SK-N-SH (cell line): ENCODE data around the gene ZNF217. TPM values are rescaled to one million over a fixed set of nuclear protein-coding genes. Genes with fewer than 3 reads are reported as not detected.
"Not testable (repeated sequence)": the region's sequence is repeated elsewhere in the genome, so short reads cannot be mapped to it uniquely, and the experiment has no call there.

Experiments
- CTCF ChIA-PET: fragments of 300-600, 350-600 bp; formaldehyde crosslinking; extraction: SDS; loops from one replicate; lab custom pipeline; 2021; lab: Yijun Ruan, JAX
- POLR2A ChIA-PET: fragments of 350-600 bp; sonication (Branson Sonifier 250); formaldehyde crosslinking; extraction: SDS; loops from one replicate; lab custom pipeline; 2020; ENCODE audit warnings: antibody characterized with exemption, inconsistent platforms; lab: Yijun Ruan, JAX
- DNase-seq: peaks from one replicate; pipeline ENCODE4 v3.0.0; 2012
- H2AFZ ChIP-seq: fragments of 200-600 bp; sonication (generic); 2 replicates; pipeline ENCODE4 v1.8.1; 2016; ENCODE audit warnings: antibody characterized with exemption, mild to moderate bottlenecking, low read depth
- H3F3A ChIP-seq: fragments of 200-600 bp; sonication (generic); replicated peaks from 2 replicates; pipeline ENCODE3; 2016; ENCODE audit warnings: antibody characterized with exemption, mild to moderate bottlenecking; ENCODE audit not compliant: insufficient read depth
- H3K27ac ChIP-seq, 2 experiments: fragments of 200-500 bp in 1 of 2; fragments of 200-600 bp in 1 of 2; sonication (Bioruptor generic) in 1 of 2; sonication (generic), shearing (Covaris generic) in 1 of 2; 2 replicates each; pipeline versions ENCODE4 v1.5.1 to v1.6.1; 2014 to 2016; ENCODE audit warnings: low read depth in 2 of 2, inconsistent platforms in 1 of 2, low read length in 1 of 2, mild to moderate bottlenecking in 1 of 2, mixed read lengths in 1 of 2
- H3K27me3 ChIP-seq: fragments of 200-600 bp; sonication (generic), shearing (Covaris generic); 2 replicates; pipeline ENCODE4 v1.6.1; 2016; ENCODE audit warnings: mixed run types; ENCODE audit not compliant: insufficient read depth
- H3K36me3 ChIP-seq, 2 experiments: fragments of 200-500 bp in 1 of 2; fragments of 200-600 bp in 1 of 2; sonication (Bioruptor generic) in 1 of 2; sonication (generic) in 1 of 2; replicated peaks in 1 of 2; 2 replicates each; pipeline versions ENCODE3 to v1.5.1; 2014 to 2016; ENCODE audit warnings: low read length in 1 of 2, mild to moderate bottlenecking in 1 of 2; ENCODE audit not compliant: insufficient read depth in 2 of 2, control insufficient read depth in 1 of 2
- H3K4me1 ChIP-seq, 2 experiments: fragments of 200-500 bp in 1 of 2; fragments of 200-600 bp in 1 of 2; sonication (Bioruptor generic) in 1 of 2; sonication (generic), shearing (Covaris generic) in 1 of 2; 2 replicates each; pipeline versions ENCODE4 v1.5.1 to v1.6.1; 2014 to 2016; ENCODE audit warnings: low read depth in 1 of 2, low read length in 1 of 2, mixed run types in 1 of 2; ENCODE audit not compliant: insufficient read depth in 2 of 2, control insufficient read depth in 1 of 2
- H3K4me2 ChIP-seq: fragments of 200-600 bp; sonication (generic), shearing (Covaris generic); 2 replicates; pipeline ENCODE4 v1.6.1; 2017; ENCODE audit warnings: mixed run types
- H3K4me3 ChIP-seq, 2 experiments: fragments of 200-500 bp in 1 of 2; fragments of 200-600 bp in 1 of 2; sonication (Bioruptor generic) in 1 of 2; sonication (generic), shearing (Covaris generic) in 1 of 2; 2 replicates each; pipeline versions ENCODE4 v1.5.1 to v1.8.1; 2014 to 2016; ENCODE audit warnings: low read depth in 2 of 2, inconsistent platforms in 1 of 2, low read length in 1 of 2, mild to moderate bottlenecking in 1 of 2, mixed read lengths in 1 of 2, moderate library complexity in 1 of 2
- H3K79me2 ChIP-seq: fragments of 200-600 bp; sonication (generic); 2 replicates; pipeline ENCODE4 v1.8.1; 2017; ENCODE audit warnings: mild to moderate bottlenecking; ENCODE audit not compliant: insufficient read depth
- H3K9ac ChIP-seq: fragments of 200-600 bp; sonication (generic); 2 replicates; pipeline ENCODE4 v1.6.1; 2017; ENCODE audit warnings: mixed run types
- H3K9me2 ChIP-seq: fragments of 200-600 bp; sonication (generic); 2 replicates; pipeline ENCODE4 v1.6.1; 2017; ENCODE audit warnings: mixed run types
- H3K9me3 ChIP-seq: fragments of 200-600 bp; sonication (generic); 2 replicates; pipeline ENCODE4 v1.6.1; 2017; ENCODE audit warnings: mixed run types, mild to moderate bottlenecking, moderate library complexity
- H4K20me1 ChIP-seq: fragments of 200-600 bp; sonication (generic); 2 replicates; pipeline ENCODE4 v1.6.1; 2017; ENCODE audit warnings: mild to moderate bottlenecking, mixed run types; ENCODE audit not compliant: insufficient read depth
- EP300 ChIP-seq, 2 experiments: IDR thresholded peaks; 2 replicates each; pipeline versions ENCODE4 v1.4.0 to v1.6.1; 2012; ENCODE audit warnings: borderline replicate concordance in 1 of 2, low read depth in 1 of 2, low read length in 1 of 2
- FOSL2 ChIP-seq: IDR thresholded peaks from 2 replicates; pipeline ENCODE4 v1.4.0; 2012; ENCODE audit warnings: low read depth, mild to moderate bottlenecking, moderate library complexity, borderline replicate concordance
- FOXM1 ChIP-seq: IDR thresholded peaks from 2 replicates; pipeline ENCODE4 v1.4.0; 2012; ENCODE audit warnings: low read depth, mild to moderate bottlenecking
- JUND ChIP-seq: IDR thresholded peaks from 2 replicates; pipeline ENCODE4 v1.4.0; 2012
- RFX5 ChIP-seq: IDR thresholded peaks from 2 replicates; pipeline ENCODE4 v1.6.1; 2012; ENCODE audit warnings: mild to moderate bottlenecking, improper control_type of control experiment, low read length
- TCF12 ChIP-seq: IDR thresholded peaks from 2 replicates; pipeline ENCODE4 v1.4.0; 2012
- WGBS: methylation state at CpG from one replicate; pipeline ENCODE4 v1.1.6; 2017; ENCODE audit warnings: low lambda C conversion rate; 5-methylcytosine and 5-hydroxymethylcytosine counted together
- polyA plus RNA-seq, 3 experiments: library from polyadenylated mRNA; depleted of rRNA; stranded (reverse); fragments of >200 nt; gene quantifications; 2 replicates each; pipeline ENCODE4 v1.2.3, GENCODE V29; 2012
- TF ChIP-seq, protein P1 (sequence below): IDR thresholded peaks from 2 replicates; pipeline ENCODE4 v1.6.1; 2012; ENCODE audit warnings: mild to moderate bottlenecking, low read depth, low read length, moderate library complexity
- TF ChIP-seq, protein P2 (sequence below): IDR thresholded peaks from 2 replicates; pipeline ENCODE4; 2012
- TF ChIP-seq, protein P3 (sequence below): IDR thresholded peaks from 2 replicates; pipeline ENCODE4 v1.4.0; 2012; ENCODE audit warnings: low read depth

The ZNF217 gene
- polyA plus RNA-seq, 1 of the 3 experiments (the other 2 are of a cell fraction) = 6.9 TPM

DNA sequence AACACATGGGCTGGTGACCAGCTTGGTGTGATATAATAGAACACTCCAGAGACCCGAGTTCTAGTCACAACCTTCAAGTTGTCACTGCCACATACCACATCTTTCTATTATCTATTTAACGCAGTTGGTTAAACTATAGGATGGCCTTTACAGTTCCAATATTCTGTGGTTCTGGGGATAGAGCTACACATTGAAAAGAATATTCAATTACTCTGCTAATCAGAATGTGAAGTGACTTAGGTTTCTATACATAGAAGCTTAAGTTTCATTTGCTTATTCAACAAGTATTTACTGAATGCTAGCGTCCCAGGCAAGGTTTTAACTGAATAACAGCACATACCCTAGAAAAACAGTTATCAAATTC lies 9.1 kb downstream of the ZNF217 start:
- whole genome bisulfite sequencing = 71% methylated on average over 3 of the region's 3 CpGs
- H3K27ac ChIP-seq = peak overlapping the region in 1 of 2 experiments; percentile 95; a peak in 2 of 4 replicates
- H3K9me3 ChIP-seq, DNase-seq, H3K9me2 ChIP-seq, H4K20me1 ChIP-seq, CTCF ChIA-PET, H3K4me3 ChIP-seq, H3K27me3 ChIP-seq, H2AFZ ChIP-seq, POLR2A ChIA-PET, H3K4me2 ChIP-seq: not testable (repeated sequence)
- H3K79me2 ChIP-seq = peaks cover 100% of the 10 kb centered on the region
- H3K36me3 ChIP-seq = peaks cover 29 to 30% of the 10 kb centered on the region in 2 experiments
- peaks cover 35% of the 10 kb centered on the region for H3F3A ChIP-seq
- H3K4me1 ChIP-seq = peaks cover 9 to 75% of the 10 kb centered on the region in 2 experiments
- H3K9ac ChIP-seq = peak overlapping the region; percentile 69; the same call in 1 of the 2 replicates

DNA sequence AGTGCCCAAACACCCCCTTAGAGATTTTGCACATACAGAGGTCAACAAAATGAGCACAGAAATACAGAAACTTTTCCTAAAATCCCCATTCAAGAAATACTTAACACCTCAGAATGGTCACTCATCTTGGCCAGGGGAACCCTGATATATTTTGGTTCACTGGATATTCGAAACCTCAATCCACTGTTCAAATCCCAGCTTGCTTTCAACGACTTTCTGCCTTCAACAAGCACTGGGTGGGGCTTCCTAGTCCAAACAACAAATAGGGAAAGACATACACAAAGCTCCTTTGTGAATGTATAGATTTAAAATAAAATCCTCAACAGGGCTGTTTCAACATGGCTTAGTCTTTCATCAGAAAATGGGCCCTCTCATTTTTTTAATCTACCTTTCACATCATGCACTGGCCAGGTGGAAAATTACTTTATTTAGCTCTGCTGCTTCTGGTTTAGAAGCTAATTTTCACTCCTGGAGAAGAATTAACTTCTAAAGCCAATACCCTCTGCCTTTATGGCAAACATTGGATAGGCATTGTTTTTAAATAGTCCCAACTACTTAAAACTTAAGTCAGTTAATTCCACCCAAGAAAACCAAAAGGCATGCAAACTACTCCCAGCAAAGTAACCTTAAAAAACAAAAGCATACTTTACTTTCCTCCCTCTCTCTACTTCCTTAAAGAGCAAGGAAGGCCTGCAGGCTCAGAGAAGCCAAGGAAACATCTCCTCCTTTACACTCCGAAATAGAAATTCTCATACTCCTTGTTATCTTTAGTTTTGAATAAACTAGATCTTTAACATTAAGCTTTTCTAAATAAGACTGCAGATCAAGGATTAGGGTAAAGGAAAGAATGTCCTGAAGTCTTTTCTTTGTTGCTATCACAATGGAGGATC lies 9.7 kb downstream of the ZNF217 start:
- 55% methylated on average over 3 of the region's 3 CpGs for WGBS
- POLR2A ChIA-PET = interaction anchor here (1.1 kb wide), 1 partner anchor 334 kb away, joined by 3 read pairs; no protein-coding TSS in a partner anchor
- H4K20me1 ChIP-seq, H3K9me2 ChIP-seq, H2AFZ ChIP-seq, H3K4me3 ChIP-seq, H3K9me3 ChIP-seq, H3K27me3 ChIP-seq, DNase-seq: not testable (repeated sequence)
- Histone ChIP-seq H3K9ac (peak overlapping the region; percentile 69; the same call in 1 of the 2 replicates), H3K4me2 (peak overlapping the region; percentile 54; the same call in 1 of the 2 replicates), H3K27ac (peak overlapping the region in 1 of 2 experiments; percentile 95; a peak in 2 of 4 replicates), H3K4me1 (peaks cover 12 to 77% of the 10 kb centered on the region in 2 experiments), H3K79me2 (peaks cover 100% of the 10 kb centered on the region), H3K36me3 (peaks cover 29 to 36% of the 10 kb centered on the region in 2 experiments), H3F3A (peaks cover 41% of the 10 kb centered on the region)
- CTCF ChIA-PET = interaction anchor here (1.4 to 7.9 kb wide), 2 partner anchors 331 to 356 kb away, joined by 3 to 46 read pairs; no protein-coding TSS in a partner anchor

DNA sequence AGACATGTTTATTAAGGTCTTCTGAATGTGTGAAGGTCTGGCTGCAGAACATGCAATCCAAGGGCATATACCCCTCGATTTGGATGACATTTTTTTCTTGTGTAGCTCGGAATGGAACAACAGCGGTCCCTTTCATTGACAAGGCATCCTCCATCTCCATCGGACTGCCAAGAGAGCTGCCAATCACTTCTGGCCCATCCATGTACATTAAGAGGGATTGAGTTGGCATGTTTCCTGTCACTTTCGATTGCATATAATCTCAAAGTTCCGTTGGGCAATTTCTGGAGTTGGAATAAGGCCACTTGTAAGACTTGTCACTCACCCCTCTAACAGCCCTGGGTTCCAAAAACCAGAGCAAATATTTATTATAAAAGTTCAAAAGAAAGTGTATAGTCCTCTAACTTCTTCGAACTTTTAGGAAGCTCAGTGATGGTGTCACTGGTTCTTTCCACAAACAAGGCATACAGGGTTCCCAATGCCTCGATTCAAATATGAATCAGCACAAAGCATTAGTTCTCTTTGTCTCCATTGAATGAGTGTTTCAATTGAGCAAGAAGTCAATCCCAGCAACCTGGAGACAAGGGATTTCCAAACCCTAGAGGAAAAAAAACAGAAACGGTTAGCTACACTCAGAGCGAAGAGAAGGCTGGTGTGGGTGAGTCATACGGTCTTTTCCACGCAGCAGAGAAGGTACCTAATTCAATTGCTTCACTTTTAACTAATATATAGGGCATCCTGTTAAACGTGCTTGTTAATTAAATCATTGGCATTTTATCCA lies 10.9 kb downstream of the ZNF217 start:
- peak overlapping the region; percentile 54; the same call in 1 of the 2 replicates for H3K4me2 ChIP-seq
- peak overlapping the region; percentile 67 to 95 for H3K27ac ChIP-seq
- H3K9ac ChIP-seq = peak overlapping the region; percentile 69; the same call in 1 of the 2 replicates
- no peaks in the 10 kb centered on the region for H3K9me2 ChIP-seq
- TF ChIP-seq FOSL2 = peak; percentile 72
- TF ChIP-seq EP300 (IDR thresholded peaks at IDR 0.05; ENCODE audit: borderline replicate concordance in 1 of 2, low read depth in 1 of 2, low read length in 1 of 2) = peak in 1 of 2 experiments; percentile 32; a peak in 1 of 4 replicates
- peak; percentile 72 for TF ChIP-seq JUND
- TF ChIP-seq TCF12 = peak; percentile 35
- no peak for TF ChIP-seq FOXM1
- TF ChIP-seq, protein P1, sequence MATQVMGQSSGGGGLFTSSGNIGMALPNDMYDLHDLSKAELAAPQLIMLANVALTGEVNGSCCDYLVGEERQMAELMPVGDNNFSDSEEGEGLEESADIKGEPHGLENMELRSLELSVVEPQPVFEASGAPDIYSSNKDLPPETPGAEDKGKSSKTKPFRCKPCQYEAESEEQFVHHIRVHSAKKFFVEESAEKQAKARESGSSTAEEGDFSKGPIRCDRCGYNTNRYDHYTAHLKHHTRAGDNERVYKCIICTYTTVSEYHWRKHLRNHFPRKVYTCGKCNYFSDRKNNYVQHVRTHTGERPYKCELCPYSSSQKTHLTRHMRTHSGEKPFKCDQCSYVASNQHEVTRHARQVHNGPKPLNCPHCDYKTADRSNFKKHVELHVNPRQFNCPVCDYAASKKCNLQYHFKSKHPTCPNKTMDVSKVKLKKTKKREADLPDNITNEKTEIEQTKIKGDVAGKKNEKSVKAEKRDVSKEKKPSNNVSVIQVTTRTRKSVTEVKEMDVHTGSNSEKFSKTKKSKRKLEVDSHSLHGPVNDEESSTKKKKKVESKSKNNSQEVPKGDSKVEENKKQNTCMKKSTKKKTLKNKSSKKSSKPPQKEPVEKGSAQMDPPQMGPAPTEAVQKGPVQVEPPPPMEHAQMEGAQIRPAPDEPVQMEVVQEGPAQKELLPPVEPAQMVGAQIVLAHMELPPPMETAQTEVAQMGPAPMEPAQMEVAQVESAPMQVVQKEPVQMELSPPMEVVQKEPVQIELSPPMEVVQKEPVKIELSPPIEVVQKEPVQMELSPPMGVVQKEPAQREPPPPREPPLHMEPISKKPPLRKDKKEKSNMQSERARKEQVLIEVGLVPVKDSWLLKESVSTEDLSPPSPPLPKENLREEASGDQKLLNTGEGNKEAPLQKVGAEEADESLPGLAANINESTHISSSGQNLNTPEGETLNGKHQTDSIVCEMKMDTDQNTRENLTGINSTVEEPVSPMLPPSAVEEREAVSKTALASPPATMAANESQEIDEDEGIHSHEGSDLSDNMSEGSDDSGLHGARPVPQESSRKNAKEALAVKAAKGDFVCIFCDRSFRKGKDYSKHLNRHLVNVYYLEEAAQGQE = no peak
- TF ChIP-seq, protein P2, sequence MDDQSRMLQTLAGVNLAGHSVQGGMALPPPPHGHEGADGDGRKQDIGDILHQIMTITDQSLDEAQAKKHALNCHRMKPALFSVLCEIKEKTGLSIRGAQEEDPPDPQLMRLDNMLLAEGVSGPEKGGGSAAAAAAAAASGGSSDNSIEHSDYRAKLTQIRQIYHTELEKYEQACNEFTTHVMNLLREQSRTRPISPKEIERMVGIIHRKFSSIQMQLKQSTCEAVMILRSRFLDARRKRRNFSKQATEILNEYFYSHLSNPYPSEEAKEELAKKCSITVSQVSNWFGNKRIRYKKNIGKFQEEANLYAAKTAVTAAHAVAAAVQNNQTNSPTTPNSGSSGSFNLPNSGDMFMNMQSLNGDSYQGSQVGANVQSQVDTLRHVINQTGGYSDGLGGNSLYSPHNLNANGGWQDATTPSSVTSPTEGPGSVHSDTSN = peak; percentile 22; the same call in 1 of the 2 replicates
- no peak for TF ChIP-seq RFX5
- TF ChIP-seq, protein P3, sequence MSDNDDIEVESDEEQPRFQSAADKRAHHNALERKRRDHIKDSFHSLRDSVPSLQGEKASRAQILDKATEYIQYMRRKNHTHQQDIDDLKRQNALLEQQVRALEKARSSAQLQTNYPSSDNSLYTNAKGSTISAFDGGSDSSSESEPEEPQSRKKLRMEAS = no peak
- peaks cover 15 to 77% of the 10 kb centered on the region in 2 experiments for H3K4me1 ChIP-seq
- H3K9me3 ChIP-seq = no peaks in the 10 kb centered on the region
- ChIA-PET POLR2A (interaction anchor here (1.1 kb wide), 1 partner anchor 335 kb away, joined by 3 read pairs; no protein-coding TSS in a partner anchor), CTCF (interaction anchor here (0.8 to 7.9 kb wide), 6 partner anchors 75 to 479 kb away, joined by 3 to 46 read pairs (median 3); no protein-coding TSS in a partner anchor)
- H3K4me3 ChIP-seq = peak overlapping the region in 1 of 2 experiments; percentile 6; a peak in 2 of 4 replicates
- H3K36me3 ChIP-seq = peaks cover 38 to 40% of the 10 kb centered on the region in 2 experiments
- WGBS = 48% methylated on average over 13 of the region's 13 CpGs
- H3K27me3 ChIP-seq = no peaks in the 10 kb centered on the region
- H4K20me1 ChIP-seq = peaks cover 13% of the 10 kb centered on the region
- peak; percentile 57 for DNase-seq
- H3K79me2 ChIP-seq = peaks cover 100% of the 10 kb centered on the region
- H3F3A ChIP-seq = peaks cover 52% of the 10 kb centered on the region
- H2AFZ ChIP-seq = no peak overlapping the region
